ENCODE measurements around the gene FBXO34.
"Not testable (repeated sequence)": the region's sequence is repeated elsewhere in the genome, so short reads cannot be mapped to it uniquely, and the experiment has no call there.

The FBXO34 gene

DNA sequence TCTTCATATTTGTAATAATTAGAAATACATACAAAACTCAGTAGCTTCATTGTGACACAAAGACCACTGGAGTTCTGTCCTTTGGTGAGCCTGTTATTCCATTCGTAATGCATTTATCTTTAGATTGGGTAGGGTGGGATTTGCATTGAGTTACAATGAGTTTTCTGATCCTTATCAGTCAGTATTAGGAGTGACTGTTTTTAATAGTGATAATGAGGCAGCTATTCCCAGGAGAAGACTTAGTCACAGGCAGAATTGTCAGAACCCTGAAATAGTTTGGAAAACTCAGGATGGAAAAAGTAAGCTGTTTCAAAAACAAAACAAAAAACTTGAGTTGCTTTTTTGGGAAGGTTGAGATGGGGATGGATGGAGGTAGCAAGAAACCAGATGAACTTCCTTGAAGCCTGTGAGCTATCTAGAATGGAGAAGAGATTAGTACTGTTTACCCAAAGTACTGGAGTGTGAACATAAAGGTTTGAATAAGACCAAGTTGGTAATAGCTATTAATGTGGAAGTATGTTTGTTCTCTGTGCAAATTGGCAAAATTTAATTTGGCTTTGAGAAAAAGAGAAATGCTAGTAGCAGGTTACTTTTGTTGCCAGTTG is 38.6 kb downstream of the FBXO34 start:
- TF ChIP-seq, protein P1, sequence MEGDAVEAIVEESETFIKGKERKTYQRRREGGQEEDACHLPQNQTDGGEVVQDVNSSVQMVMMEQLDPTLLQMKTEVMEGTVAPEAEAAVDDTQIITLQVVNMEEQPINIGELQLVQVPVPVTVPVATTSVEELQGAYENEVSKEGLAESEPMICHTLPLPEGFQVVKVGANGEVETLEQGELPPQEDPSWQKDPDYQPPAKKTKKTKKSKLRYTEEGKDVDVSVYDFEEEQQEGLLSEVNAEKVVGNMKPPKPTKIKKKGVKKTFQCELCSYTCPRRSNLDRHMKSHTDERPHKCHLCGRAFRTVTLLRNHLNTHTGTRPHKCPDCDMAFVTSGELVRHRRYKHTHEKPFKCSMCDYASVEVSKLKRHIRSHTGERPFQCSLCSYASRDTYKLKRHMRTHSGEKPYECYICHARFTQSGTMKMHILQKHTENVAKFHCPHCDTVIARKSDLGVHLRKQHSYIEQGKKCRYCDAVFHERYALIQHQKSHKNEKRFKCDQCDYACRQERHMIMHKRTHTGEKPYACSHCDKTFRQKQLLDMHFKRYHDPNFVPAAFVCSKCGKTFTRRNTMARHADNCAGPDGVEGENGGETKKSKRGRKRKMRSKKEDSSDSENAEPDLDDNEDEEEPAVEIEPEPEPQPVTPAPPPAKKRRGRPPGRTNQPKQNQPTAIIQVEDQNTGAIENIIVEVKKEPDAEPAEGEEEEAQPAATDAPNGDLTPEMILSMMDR (IDR thresholded peaks at IDR 0.05; ENCODE audit: control extremely low read depth, extremely low read depth, low read depth, missing control alignments), result no peak
- ChIA-PET POLR2A (no interaction called here), CTCF (interaction anchor here (0.8 to 2.0 kb wide), 6 partner anchors 9 to 44 kb away, joined by 3 to 10 read pairs (median 4); no protein-coding TSS in a partner anchor)
- no peak for DNase-seq (ENCODE audit: extremely low spot score)

DNA sequence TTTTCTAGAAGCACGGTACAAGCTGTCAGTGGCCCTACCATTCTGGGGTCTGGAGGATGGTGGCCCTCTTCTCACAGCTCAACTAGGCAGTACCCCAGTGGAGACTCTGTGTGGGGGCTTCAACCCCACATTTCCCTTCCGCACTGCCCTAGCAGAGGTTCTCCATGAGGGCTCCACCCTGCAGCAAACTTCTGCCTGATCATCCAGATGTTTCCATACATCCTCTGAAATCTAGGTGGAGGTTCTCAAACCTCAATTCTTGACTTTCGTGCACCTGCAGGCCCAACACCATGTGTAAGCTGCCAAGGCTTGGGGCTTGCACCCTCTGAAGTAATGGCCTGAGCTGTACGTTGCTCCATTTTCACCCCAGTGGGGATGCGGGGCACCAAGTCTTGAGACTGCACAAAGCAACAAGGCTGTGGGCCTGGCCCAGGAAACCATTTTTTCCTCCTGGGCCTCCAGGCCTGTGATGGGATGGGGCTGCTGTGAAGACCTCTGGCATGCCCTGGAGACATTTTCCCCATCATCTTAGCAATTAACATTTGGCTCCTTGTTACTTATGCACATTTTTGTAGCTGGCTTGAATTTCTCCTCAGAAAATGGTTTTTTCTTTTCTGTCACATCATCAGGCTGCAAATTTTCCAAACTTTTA is 41.3 kb downstream of the FBXO34 start:
- POLR2A ChIA-PET; DNase-seq (ENCODE audit: extremely low spot score): not testable (repeated sequence)
- CTCF ChIA-PET, result interaction anchor here (1.0 kb wide), 1 partner anchor 134 kb away, joined by 3 read pairs; no protein-coding TSS in a partner anchor

GRCh38 chr14:55313480-55313879 is 42.3 kb downstream of the FBXO34 start:
- no peak for DNase-seq (ENCODE audit: extremely low spot score)
- POLR2A ChIA-PET, result no interaction called here
- TF ChIP-seq, protein P1 (IDR thresholded peaks at IDR 0.05; ENCODE audit: control extremely low read depth, extremely low read depth, low read depth, missing control alignments), result no peak
- CTCF ChIA-PET, result interaction anchor here (0.6 to 0.9 kb wide), 2 partner anchors 25 to 30 kb away, joined by 3 read pairs; no protein-coding TSS in a partner anchor

DNA sequence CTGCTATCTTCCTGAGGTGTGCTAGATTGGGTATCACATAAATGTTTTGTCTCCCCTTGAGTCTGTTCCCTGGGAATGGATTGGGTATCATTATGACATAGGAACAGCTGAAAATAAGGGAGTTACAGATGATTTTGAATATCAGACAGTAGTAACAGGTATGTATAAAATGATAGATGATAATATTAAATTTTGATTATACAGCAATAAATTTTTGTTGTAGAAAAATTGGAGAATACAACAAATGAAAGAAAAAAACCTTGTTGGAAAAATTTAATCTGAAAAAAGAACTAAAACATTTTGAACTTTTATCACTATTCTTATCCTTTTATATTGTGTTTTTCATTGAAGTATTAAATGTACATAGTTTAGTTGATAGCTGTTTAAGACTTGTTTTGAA is 43.2 kb downstream of the FBXO34 start:
- no peak for DNase-seq (ENCODE audit: extremely low spot score)
- ChIA-PET CTCF (interaction anchor here (0.7 to 2.0 kb wide), 5 partner anchors 10 to 36 kb away, joined by 3 to 4 read pairs (median 4); no protein-coding TSS in a partner anchor), POLR2A (interaction anchor here (0.6 kb wide), 1 partner anchor 138 kb away, joined by 5 read pairs; no protein-coding TSS in a partner anchor)
- TF ChIP-seq, protein P1 (IDR thresholded peaks at IDR 0.05; ENCODE audit: control extremely low read depth, extremely low read depth, low read depth, missing control alignments), result no peak

DNA sequence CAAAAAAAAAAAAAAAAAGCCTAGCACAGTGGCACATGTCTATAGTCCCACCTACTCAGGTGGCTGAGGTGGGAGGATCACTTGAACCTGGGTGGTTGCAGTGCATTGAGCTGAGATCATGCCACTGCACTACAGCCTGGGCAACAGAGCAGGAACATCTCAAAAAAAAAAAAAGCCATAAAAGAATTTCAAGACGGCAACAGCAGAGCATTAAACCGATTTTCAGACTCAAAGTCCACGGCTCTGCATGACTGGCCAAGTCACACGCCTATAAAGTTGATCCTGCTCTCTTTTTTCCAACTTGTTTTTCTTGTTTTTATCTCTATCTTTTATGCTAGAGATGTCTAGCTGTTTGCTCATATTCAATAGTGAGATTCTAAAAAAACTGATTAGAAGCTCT is 45.3 kb downstream of the FBXO34 start:
- POLR2A ChIA-PET, result no interaction called here
- no peak for DNase-seq (ENCODE audit: extremely low spot score)
- CTCF ChIA-PET, result interaction anchor here (0.8 to 1.5 kb wide), 3 partner anchors 11 to 46 kb away, joined by 3 read pairs; no protein-coding TSS in a partner anchor
- TF ChIP-seq, protein P1 (IDR thresholded peaks at IDR 0.05; ENCODE audit: control extremely low read depth, extremely low read depth, low read depth, missing control alignments), result no peak

DNA sequence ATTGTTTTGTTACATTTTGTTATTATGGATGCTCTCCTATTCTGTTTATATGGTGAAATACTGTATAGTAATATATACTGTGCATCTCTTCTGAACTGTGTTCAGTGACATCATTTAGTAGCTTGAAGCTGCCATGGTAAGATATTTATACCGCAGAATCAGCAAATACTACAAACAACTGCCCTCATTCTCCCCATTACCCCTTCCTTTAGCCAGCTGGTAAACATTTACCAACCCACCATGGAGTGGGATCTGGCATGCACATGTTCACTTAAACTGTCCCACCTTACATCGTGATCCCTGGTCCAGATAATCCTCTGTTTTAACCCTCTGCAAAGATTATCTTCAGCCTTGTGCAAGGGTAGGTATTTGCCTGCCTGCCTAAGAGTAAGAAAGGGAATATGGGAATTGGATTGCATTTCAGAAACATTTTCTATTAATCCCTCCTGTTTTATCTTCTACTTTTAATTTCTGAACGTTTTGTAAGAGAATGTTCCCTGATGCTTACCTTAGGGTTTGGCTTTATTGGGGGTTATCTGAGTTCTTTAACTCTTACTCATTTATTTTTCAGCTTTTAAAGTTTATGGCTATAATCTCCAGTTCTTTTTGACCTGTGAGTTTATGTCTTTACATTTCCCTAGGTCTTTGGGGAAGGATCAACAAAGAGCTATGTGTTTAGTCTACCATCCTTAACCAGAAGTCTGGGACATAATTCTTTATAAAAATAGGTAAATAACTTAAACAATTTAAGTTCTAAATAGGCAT is 46.5 kb downstream of the FBXO34 start:
- TF ChIP-seq, protein P1 (IDR thresholded peaks at IDR 0.05; ENCODE audit: control extremely low read depth, extremely low read depth, low read depth, missing control alignments), result no peak
- no peak for DNase-seq (ENCODE audit: extremely low spot score)
- POLR2A ChIA-PET, result no interaction called here
- CTCF ChIA-PET, result interaction anchor here (1.1 to 1.6 kb wide), 3 partner anchors 9 to 15 kb away, joined by 3 to 5 read pairs (median 3); no protein-coding TSS in a partner anchor
